Stomach (tissue), 4 donors: ENCODE data around the gene RABGEF1.
"Not testable (repeated sequence)": the region's sequence is repeated elsewhere in the genome, so short reads cannot be mapped to it uniquely, and the experiment has no call there.

ENCODE experiments used
- EP300 ChIP-seq: sonication (generic); formaldehyde crosslinking; IDR thresholded peaks from one replicate; pipeline ENCODE4 v1.6.1; 2017; ENCODE audit warnings: antibody characterized with exemption
- POLR2A ChIP-seq, 4 donors: fragments of 450-650 bp; IDR thresholded peaks; one replicate each; pipeline ENCODE4 v1.6.1; 2016; ENCODE audit warnings: antibody characterized with exemption in 4 of 4, control low read depth in 2 of 4, mild to moderate bottlenecking in 1 of 4, moderate library complexity in 1 of 4
- POLR2AphosphoS5 ChIP-seq, 3 donors: sonication (generic); formaldehyde crosslinking; IDR thresholded peaks; one replicate each; pipeline ENCODE4 v1.6.1; 2016; ENCODE audit warnings: antibody characterized with exemption in 3 of 3
- TF ChIP-seq, protein P1 (sequence below), 7 experiments: fragments of 450-650 bp in 4 of 7; fragments of 200-600 bp in 3 of 7; sonication (generic) in 3 of 7; IDR thresholded peaks; one replicate each; pipeline ENCODE4 v1.5.1; 2016 to 2019; ENCODE audit warnings: antibody characterized with exemption in 7 of 7, control low read depth in 2 of 7, mild to moderate bottlenecking in 1 of 7

DNA sequence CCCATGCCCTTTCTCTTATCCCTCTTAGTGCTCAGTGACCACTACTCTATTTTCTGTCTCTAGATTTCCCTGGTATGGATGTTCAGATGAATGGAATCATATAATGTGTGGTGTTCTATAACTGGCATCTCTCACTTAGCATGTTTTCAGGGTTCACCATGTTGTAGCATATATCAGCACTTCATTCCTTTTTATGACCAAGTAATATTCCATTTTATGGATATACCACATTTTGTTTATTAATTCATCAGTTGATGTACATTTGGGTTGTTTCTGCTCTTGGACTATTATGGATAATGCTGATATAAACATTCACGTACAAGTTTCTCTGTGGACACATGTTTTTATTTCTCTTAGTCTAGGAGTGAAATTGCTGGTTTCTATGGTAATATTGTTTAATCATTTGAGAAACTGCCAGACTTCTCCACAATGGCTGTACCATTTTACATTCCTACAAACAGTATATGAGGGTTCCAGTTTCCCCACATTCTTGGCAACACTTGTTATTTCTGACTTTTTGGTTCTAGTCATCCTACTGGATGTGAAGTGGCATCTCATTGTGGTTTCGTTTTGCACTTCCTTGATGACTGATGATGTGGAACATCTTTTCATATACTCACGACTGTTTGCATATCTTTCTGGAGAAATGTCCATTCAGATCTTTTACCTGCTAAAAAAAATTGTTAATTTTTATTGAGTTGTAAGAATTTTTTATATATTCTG, 23.3 kb downstream of the RABGEF1 start:
- TF ChIP-seq, protein P1, sequence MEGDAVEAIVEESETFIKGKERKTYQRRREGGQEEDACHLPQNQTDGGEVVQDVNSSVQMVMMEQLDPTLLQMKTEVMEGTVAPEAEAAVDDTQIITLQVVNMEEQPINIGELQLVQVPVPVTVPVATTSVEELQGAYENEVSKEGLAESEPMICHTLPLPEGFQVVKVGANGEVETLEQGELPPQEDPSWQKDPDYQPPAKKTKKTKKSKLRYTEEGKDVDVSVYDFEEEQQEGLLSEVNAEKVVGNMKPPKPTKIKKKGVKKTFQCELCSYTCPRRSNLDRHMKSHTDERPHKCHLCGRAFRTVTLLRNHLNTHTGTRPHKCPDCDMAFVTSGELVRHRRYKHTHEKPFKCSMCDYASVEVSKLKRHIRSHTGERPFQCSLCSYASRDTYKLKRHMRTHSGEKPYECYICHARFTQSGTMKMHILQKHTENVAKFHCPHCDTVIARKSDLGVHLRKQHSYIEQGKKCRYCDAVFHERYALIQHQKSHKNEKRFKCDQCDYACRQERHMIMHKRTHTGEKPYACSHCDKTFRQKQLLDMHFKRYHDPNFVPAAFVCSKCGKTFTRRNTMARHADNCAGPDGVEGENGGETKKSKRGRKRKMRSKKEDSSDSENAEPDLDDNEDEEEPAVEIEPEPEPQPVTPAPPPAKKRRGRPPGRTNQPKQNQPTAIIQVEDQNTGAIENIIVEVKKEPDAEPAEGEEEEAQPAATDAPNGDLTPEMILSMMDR (IDR thresholded peaks at IDR 0.05): not testable (repeated sequence)
- not testable (repeated sequence) for TF ChIP-seq EP300; POLR2A (IDR thresholded peaks at IDR 0.05); POLR2AphosphoS5 (IDR thresholded peaks at IDR 0.05)
